ENCODE data around the gene KANSL2. TPM values are rescaled to one million over a fixed set of nuclear protein-coding genes. Genes with fewer than 3 reads are reported as not detected.

The KANSL2 gene
- total RNA-seq, 1 experiment from 2014 or later: 48.1 TPM

DNA sequence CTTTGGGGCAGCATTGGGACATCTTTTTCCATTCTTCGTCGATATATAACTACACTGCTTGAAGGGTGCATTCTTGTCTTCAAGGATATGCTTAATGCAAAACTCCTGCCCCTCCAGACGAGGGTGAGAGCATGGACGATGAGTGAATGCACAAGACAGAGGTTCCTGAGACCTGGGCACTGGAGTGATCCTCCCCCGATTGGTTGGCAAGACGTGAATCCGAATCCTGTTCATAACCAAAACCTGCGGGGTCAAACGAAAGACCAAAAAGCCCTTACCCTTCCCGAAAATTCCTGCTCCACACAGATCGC lies 684 bp downstream of the KANSL2 start:
- ATAC-seq (no peak), DNase-seq (ENCODE audit: low spot score) (no peak)
- no peaks in the 10 kb centered on the region for H3K9me3 Mint-ChIP-seq
- H3K36me3 Mint-ChIP-seq: peaks cover 44% of the 10 kb centered on the region
- peak overlapping the region; percentile 86 for H3K27ac Mint-ChIP-seq
- POLR2A ChIA-PET: interaction anchor here (1.3 to 1.5 kb wide), 2 partner anchors 9 to 32 kb away, joined by 4 to 8 read pairs; no protein-coding TSS in a partner anchor
- TF ChIP-seq FOXK1 (CRISPR knock-in tag; IDR thresholded peaks at IDR 0.05) (0 out of 2 replicates have a peak, but pooled peaks have one; percentile 5), JAZF1 (CRISPR knock-in tag; IDR thresholded peaks at IDR 0.05) (no peak), ZNF263 (CRISPR knock-in tag; IDR thresholded peaks at IDR 0.05; ENCODE audit: low read depth) (no peak)
- peaks cover 18% of the 10 kb centered on the region for H3K4me1 Mint-ChIP-seq
- H3K4me3 Mint-ChIP-seq: peak overlapping the region; percentile 97
- no peaks in the 10 kb centered on the region; the same call in 1 of the 2 replicates for H3K27me3 Mint-ChIP-seq (ENCODE audit: low read depth)
- CTCF ChIA-PET: interaction anchor here (2.2 kb wide), 1 partner anchor 134 kb away, joined by 7 read pairs; no protein-coding TSS in a partner anchor

- ChIA-PET POLR2A (no interaction called here), CTCF (no interaction called here)
- H3K4me1 Mint-ChIP-seq: peaks cover 18% of the 10 kb centered on the region
- peak overlapping the region; percentile 97 for H3K4me3 Mint-ChIP-seq
- ATAC-seq: no peak
- H3K27me3 Mint-ChIP-seq (ENCODE audit: low read depth): no peaks in the 10 kb centered on the region; the same call in 1 of the 2 replicates
- H3K9me3 Mint-ChIP-seq: no peaks in the 10 kb centered on the region
- no peak for DNase-seq (ENCODE audit: low spot score)
- TF ChIP-seq USF2 (CRISPR knock-in tag; IDR thresholded peaks at IDR 0.05) (no peak), ZNF121 (CRISPR knock-in tag; IDR thresholded peaks at IDR 0.05) (peak; percentile 27; the same call in 1 of the 2 replicates)
- peaks cover 49% of the 10 kb centered on the region for H3K36me3 Mint-ChIP-seq
- H3K27ac Mint-ChIP-seq: no peak overlapping the region
Measured at GRCh38 chr12:48680861-48681260, 1.2 kb downstream of the KANSL2 start.

DNA sequence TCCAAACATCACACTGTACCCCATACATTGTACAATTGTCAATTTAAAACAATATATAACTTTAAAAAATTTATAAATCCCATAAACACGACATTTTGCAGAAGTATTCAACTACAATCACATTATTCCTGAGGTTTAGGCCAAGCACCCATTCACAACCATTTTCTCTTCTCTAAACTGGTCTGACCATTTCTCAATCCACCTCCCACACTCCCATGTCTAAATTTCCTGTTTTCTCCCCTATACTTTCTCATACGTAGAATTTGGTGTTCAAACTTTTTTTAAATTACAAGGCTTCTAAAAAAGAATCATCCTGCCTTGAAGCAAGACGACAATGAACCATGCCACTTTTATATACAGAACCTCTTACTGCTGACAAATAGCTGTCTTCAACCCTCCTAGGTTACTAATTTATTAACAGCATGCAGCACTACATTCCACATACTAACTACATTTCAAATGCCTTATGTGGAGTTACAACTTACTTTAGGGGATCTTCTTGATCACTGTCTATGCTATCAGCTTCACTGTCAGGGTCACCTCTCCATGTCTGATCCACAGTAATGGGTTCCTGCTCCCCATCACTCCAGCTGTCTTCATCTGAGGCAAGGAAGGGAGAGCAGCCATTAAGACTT lies 3.4 kb downstream of the KANSL2 start:
- DNase-seq (ENCODE audit: low spot score) (no peak), ATAC-seq (no peak)
- H3K36me3 Mint-ChIP-seq: peaks cover 52% of the 10 kb centered on the region
- H3K27ac Mint-ChIP-seq: peak overlapping the region; percentile 50
- ChIA-PET POLR2A (no interaction called here), CTCF (no interaction called here)
- no peaks in the 10 kb centered on the region; the same call in 1 of the 2 replicates for H3K27me3 Mint-ChIP-seq (ENCODE audit: low read depth)
- peaks cover 18% of the 10 kb centered on the region for H3K4me1 Mint-ChIP-seq
- H3K9me3 Mint-ChIP-seq: no peaks in the 10 kb centered on the region
- TF ChIP-seq ZMAT4 (CRISPR knock-in tag; IDR thresholded peaks at IDR 0.05) (no peak), TEAD1 (CRISPR knock-in tag; IDR thresholded peaks at IDR 0.05) (no peak)
- H3K4me3 Mint-ChIP-seq: peak overlapping the region; percentile 97

DNA sequence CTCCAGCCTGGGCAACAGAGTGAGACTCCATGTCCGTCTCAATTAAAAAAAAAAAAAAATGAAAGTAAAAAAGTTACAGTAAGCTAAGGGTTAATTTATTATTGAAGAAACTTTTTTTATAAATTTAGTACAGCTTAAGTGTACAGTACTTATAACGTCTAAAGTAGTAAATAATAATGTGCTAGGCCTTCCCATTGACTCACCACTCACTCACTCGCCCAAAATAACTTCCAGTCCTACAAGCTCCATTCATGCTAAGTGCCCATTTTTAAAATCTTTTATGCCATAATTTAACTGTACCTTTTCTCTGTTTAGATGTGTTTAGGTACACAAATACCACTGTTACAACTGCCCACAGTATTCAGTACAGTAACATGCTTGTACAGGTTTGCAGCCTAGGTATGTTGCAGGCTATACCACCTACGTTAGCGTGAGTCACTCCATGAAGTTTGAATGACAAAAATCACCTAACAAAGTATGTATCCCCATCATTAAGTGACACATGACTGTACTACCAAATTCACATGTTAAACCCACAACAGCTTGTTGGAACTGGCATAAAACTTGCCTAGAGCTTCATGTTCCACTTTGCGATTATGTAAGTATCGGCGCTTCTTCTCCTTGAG lies 10.7 kb downstream of the KANSL2 start:
- no peak overlapping the region for H3K4me3 Mint-ChIP-seq
- no peak overlapping the region for H3K27ac Mint-ChIP-seq
- ChIA-PET POLR2A (no interaction called here), CTCF (interaction anchor here (1.5 kb wide), 1 partner anchor 144 kb away, joined by 3 read pairs; no protein-coding TSS in a partner anchor)
- no peak for DNase-seq (ENCODE audit: low spot score)
- no peak for ATAC-seq
- no peaks in the 10 kb centered on the region for H3K4me1 Mint-ChIP-seq
- H3K9me3 Mint-ChIP-seq: no peaks in the 10 kb centered on the region
- no peaks in the 10 kb centered on the region for H3K27me3 Mint-ChIP-seq (ENCODE audit: low read depth)
- peaks cover 51% of the 10 kb centered on the region for H3K36me3 Mint-ChIP-seq
- TF ChIP-seq KAT7 (CRISPR knock-in tag; IDR thresholded peaks at IDR 0.05; ENCODE audit: borderline replicate concordance): no peak
- TF ChIP-seq ZBTB21 (CRISPR knock-in tag; IDR thresholded peaks at IDR 0.05; ENCODE audit: borderline replicate concordance): no peak
- no peak for TF ChIP-seq ELF4 (CRISPR knock-in tag; IDR thresholded peaks at IDR 0.05; ENCODE audit: low read depth)
- TF ChIP-seq FOXP4 (CRISPR knock-in tag; IDR thresholded peaks at IDR 0.05): no peak
- no peak for TF ChIP-seq NFE2L1 (CRISPR knock-in tag; IDR thresholded peaks at IDR 0.05)
- no peak for TF ChIP-seq OVOL2 (CRISPR knock-in tag; IDR thresholded peaks at IDR 0.05; ENCODE audit: borderline replicate concordance)
- TF ChIP-seq AFF4 (CRISPR knock-in tag; IDR thresholded peaks at IDR 0.05; ENCODE audit: borderline replicate concordance): no peak
- TF ChIP-seq, protein P1, sequence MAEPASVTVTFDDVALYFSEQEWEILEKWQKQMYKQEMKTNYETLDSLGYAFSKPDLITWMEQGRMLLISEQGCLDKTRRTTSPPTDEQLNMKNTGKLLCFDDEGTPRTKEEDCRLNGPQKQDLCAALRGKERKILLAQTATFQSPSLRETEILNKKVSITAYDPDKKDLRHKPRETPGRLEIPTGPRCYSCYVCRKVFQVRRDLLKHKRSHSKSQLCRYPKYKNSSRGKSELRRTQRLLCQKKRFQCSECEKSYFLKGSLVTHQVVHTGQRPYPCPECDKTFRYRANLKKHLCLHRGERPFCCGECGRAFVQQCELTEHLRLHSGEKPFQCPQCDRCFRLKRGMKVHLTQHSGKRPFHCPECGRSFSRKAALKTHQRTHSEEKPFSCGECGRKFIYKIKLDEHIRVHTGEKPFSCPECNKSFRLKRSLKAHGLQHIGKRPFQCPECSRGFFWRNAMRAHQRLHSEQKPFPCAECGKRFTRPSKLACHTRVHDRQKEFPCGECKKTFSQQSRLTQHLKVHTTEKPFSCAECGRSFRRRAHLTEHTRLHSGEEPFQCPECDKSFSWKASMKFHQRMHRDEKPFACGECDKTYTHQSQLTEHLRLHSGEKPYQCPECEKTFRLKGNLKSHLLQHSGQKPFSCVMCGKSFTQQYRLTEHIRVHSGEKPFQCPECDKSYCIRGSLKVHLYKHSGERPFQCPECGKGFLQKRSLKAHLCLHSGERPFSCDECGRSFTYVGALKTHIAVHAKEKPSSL (CRISPR knock-in tag; conservative IDR thresholded peaks at IDR 0.05): no peak
- no peak for TF ChIP-seq ZNF416 (CRISPR knock-in tag; IDR thresholded peaks at IDR 0.05)
- TF ChIP-seq CDX4 (CRISPR knock-in tag; IDR thresholded peaks at IDR 0.05; ENCODE audit: borderline replicate concordance): no peak
- TF ChIP-seq SP1 (CRISPR knock-in tag; conservative IDR thresholded peaks at IDR 0.05): no peak

All from WTC11 (cell line).